OCI-LY7 (cell line): Measurements from ENCODE around the gene SPRY4. TPM values are rescaled to one million over a fixed set of nuclear protein-coding genes. Genes with fewer than 3 reads are reported as not detected.

Experiments used
- BruUV-seq: library from RNA; stranded (reverse); fragments of 400-500 nt; replicated peaks from 2 replicates; lab custom pipeline; 2021; lab: Mats Ljungman, UMichigan
- CTCF ChIA-PET: fragments of 300-600 bp; sonication (Branson Sonifier 250); formaldehyde crosslinking; loops from one replicate; lab custom pipeline; 2022; ENCODE audit warnings: antibody characterized with exemption; ENCODE audit not compliant: unreplicated experiment; lab: Charles Lee
- POLR2A ChIA-PET: fragments of 300-600 bp; sonication (Branson Sonifier 250); formaldehyde crosslinking; loops from one replicate; lab custom pipeline; 2022; ENCODE audit warnings: antibody characterized with exemption; lab: Charles Lee
- DNase-seq: peaks from one replicate; pipeline ENCODE4 v3.0.0-alpha.2; 2015; ENCODE audit warnings: low spot score
- H2AFZ ChIP-seq: fragments of 200-600 bp; sonication (generic), shearing (Covaris generic); 2 replicates; pipeline ENCODE4 v1.6.1; 2014; ENCODE audit warnings: mild to moderate bottlenecking, antibody characterized with exemption, low read length, moderate library complexity
- H3K27ac ChIP-seq: fragments of 200-600 bp; sonication (generic); 2 replicates; pipeline ENCODE4 v1.5.1; 2014; ENCODE audit warnings: mixed run types, low read depth, mild to moderate bottlenecking, moderate library complexity, low read length, inconsistent platforms; ENCODE audit not compliant: poor library complexity, severe bottlenecking
- H3K36me3 ChIP-seq: fragments of 200-600 bp; sonication (generic); 2 replicates; pipeline ENCODE4 v1.6.1; 2014; ENCODE audit warnings: mild to moderate bottlenecking, antibody characterized with exemption, low read length, moderate library complexity, mixed read lengths; ENCODE audit not compliant: insufficient read depth
- H3K4me1 ChIP-seq: fragments of 200-600 bp; sonication (generic); 2 replicates; pipeline ENCODE4 v1.5.1; 2014; ENCODE audit warnings: mild to moderate bottlenecking, low read length; ENCODE audit not compliant: insufficient read depth, poor library complexity, severe bottlenecking
- H3K4me2 ChIP-seq: fragments of 200-600 bp; sonication (generic); 2 replicates; pipeline ENCODE4 v1.6.1; 2014; ENCODE audit warnings: mild to moderate bottlenecking, low read length
- H3K4me3 ChIP-seq: fragments of 200-600 bp; sonication (generic); 2 replicates; pipeline ENCODE4 v1.5.1; 2014; ENCODE audit warnings: mild to moderate bottlenecking, low read depth, low read length; ENCODE audit not compliant: poor library complexity, severe bottlenecking
- H3K79me2 ChIP-seq: fragments of 200-600 bp; sonication (generic); 2 replicates; pipeline ENCODE4 v1.6.1; 2016; ENCODE audit warnings: low read depth, mild to moderate bottlenecking, low read length, moderate library complexity, mixed read lengths; ENCODE audit not compliant: insufficient read depth
- H3K9me2 ChIP-seq: fragments of 200-600 bp; sonication (generic); 2 replicates; pipeline ENCODE4 v1.6.1; 2016; ENCODE audit warnings: mild to moderate bottlenecking, low read length, mixed read lengths; ENCODE audit not compliant: insufficient read depth
- H3K9me3 ChIP-seq: fragments of 200-600 bp; sonication (generic); 2 replicates; pipeline ENCODE4 v1.6.1; 2014; ENCODE audit warnings: mild to moderate bottlenecking, mixed run types, low read length, mixed read lengths
- H4K20me1 ChIP-seq: fragments of 200-600 bp; sonication (generic); 2 replicates; pipeline ENCODE4 v1.6.1; 2014; ENCODE audit warnings: mild to moderate bottlenecking, antibody characterized with exemption, low read length, moderate library complexity, mixed read lengths; ENCODE audit not compliant: insufficient read depth
- CTCF ChIP-seq: fragments of 200-600 bp; sonication (generic); conservative IDR thresholded peaks from 2 replicates; pipeline ENCODE4 v1.5.1; 2014; ENCODE audit warnings: mild to moderate bottlenecking, antibody characterized with exemption, low read length, moderate library complexity, mixed read lengths
- EZH2phosphoT487 ChIP-seq: fragments of 200-600 bp; sonication (generic); IDR thresholded peaks from 2 replicates; pipeline ENCODE4 v1.6.1; 2018; ENCODE audit warnings: low read depth, borderline replicate concordance, mild to moderate bottlenecking, mixed run types, antibody characterized with exemption, low read length, moderate library complexity, mixed read lengths
- intact Hi-C: fragments of 100-400 bp; cut with micrococcal nuclease; formaldehyde crosslinking; loops from one replicate; pipeline ENCODE4 v1.10.0; 2022; ENCODE audit not compliant: unreplicated experiment
- total RNA-seq, 2 experiments: library from RNA; depleted of rRNA in 1 of 2; stranded (reverse); fragments of >200 nt in 1 of 2; shearing (Covaris generic) in 1 of 2; gene quantifications; 2 replicates each; pipeline ENCODE4 v1.2.3, GENCODE V29; 2014 to 2022

The SPRY4 gene
- total RNA-seq, 2 experiments from 2014 or later = not detected

- Histone ChIP-seq H3K4me1 (peaks cover 16% of the 10 kb centered on the region), H3K79me2 (no peaks in the 10 kb centered on the region), H3K36me3 (no peaks in the 10 kb centered on the region), H2AFZ (no peak overlapping the region), H3K27ac (no peak overlapping the region), H3K9me3 (no peaks in the 10 kb centered on the region), H3K9me2 (no peaks in the 10 kb centered on the region), H4K20me1 (peaks cover 5% of the 10 kb centered on the region), H3K4me3 (no peak overlapping the region), H3K4me2 (no peak overlapping the region)
- intact Hi-C loops = loop anchor here (5.0 kb wide), 1 partner anchor 136 kb away; no protein-coding TSS in a partner anchor
- CTCF ChIA-PET = no interaction called here
- no peak for DNase-seq
- BruUV-seq = no TSS peak
- POLR2A ChIA-PET = no interaction called here
- TF ChIP-seq EZH2phosphoT487 (no peak), CTCF (no peak)
Observed at GRCh38 chr5:142358121-142358520, 33.3 kb upstream of the SPRY4 start.

GRCh38 chr5:142357469-142358090 lies 32.8 kb upstream of the SPRY4 start:
- POLR2A ChIA-PET = interaction anchor here (0.6 kb wide), 1 partner anchor 1088 kb away, joined by 3 read pairs; no protein-coding TSS in a partner anchor
- DNase-seq = no peak
- H3K27ac ChIP-seq = no peak overlapping the region
- BruUV-seq = no TSS peak
- H3K4me3 ChIP-seq = peak overlapping the region; percentile 68
- TF ChIP-seq CTCF (no peak), EZH2phosphoT487 (no peak)
- H3K4me2 ChIP-seq = peak overlapping the region; percentile 95
- H3K4me1 ChIP-seq = peaks cover 16% of the 10 kb centered on the region
- H3K79me2 ChIP-seq = no peaks in the 10 kb centered on the region
- no peak overlapping the region; the same call in 1 of the 2 replicates for H2AFZ ChIP-seq
- H4K20me1 ChIP-seq = peaks cover 5% of the 10 kb centered on the region
- no peaks in the 10 kb centered on the region for H3K9me2 ChIP-seq
- intact Hi-C loops = loop anchor here (5.0 kb wide), 1 partner anchor 135 kb away; no protein-coding TSS in a partner anchor
- no peaks in the 10 kb centered on the region for H3K9me3 ChIP-seq
- no peaks in the 10 kb centered on the region for H3K36me3 ChIP-seq
- CTCF ChIA-PET = no interaction called here
